ENCODE data around the gene HEXA. TPM values are rescaled to one million over a fixed set of nuclear protein-coding genes. Genes with fewer than 3 reads are reported as not detected.

The HEXA gene
- total RNA-seq, 1 experiment from 2014 or later: 49.7 TPM

DNA sequence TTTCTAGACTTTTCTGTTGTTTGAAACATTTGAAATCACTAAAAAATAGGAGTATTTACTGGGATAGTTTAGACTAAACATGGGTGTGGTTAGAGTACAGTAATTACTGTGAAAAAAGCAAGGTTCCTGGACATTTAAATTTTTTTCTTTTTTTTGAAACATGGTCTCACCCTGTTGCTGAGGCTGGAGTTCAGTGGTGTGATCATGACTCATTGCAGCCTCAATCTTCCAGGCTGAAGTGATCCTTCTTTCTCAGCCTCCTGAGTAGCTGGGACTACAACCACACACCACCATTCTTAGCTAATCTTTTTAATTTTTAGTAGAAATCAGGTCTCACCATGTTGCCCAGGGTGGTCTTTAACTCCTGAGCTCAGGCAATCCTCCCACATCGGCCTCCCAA, 35.4 kb downstream of the HEXA start:
- DNase-seq (ENCODE audit: low spot score) (no peak), ATAC-seq (no peak)
- Mint-ChIP-seq H3K36me3 (peaks cover 2% of the 10 kb centered on the region), H3K27ac (no peak overlapping the region), H3K27me3 (ENCODE audit: low read depth) (no peaks in the 10 kb centered on the region), H3K4me1 (peaks cover 10% of the 10 kb centered on the region), H3K9me3 (no peaks in the 10 kb centered on the region), H3K4me3 (no peak overlapping the region)
- POLR2A ChIA-PET: no interaction called here
- TF ChIP-seq RELA (CRISPR knock-in tag; IDR thresholded peaks at IDR 0.05; ENCODE audit: borderline replicate concordance): no peak
- TF ChIP-seq RORB (CRISPR knock-in tag; IDR thresholded peaks at IDR 0.05): no peak
- no peak for TF ChIP-seq JUN (CRISPR knock-in tag; IDR thresholded peaks at IDR 0.05)
- TF ChIP-seq, protein P1, sequence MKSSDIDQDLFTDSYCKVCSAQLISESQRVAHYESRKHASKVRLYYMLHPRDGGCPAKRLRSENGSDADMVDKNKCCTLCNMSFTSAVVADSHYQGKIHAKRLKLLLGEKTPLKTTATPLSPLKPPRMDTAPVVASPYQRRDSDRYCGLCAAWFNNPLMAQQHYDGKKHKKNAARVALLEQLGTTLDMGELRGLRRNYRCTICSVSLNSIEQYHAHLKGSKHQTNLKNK (CRISPR knock-in tag; IDR thresholded peaks at IDR 0.05): no peak
- TF ChIP-seq OVOL2 (CRISPR knock-in tag; IDR thresholded peaks at IDR 0.05; ENCODE audit: borderline replicate concordance): no peak
- no peak for TF ChIP-seq SOX15 (CRISPR knock-in tag; IDR thresholded peaks at IDR 0.05)
- TF ChIP-seq ZBTB21 (CRISPR knock-in tag; IDR thresholded peaks at IDR 0.05; ENCODE audit: borderline replicate concordance): no peak
- TF ChIP-seq NR3C1 (CRISPR knock-in tag; conservative IDR thresholded peaks at IDR 0.05; ENCODE audit: low read depth): no peak
- no peak for TF ChIP-seq ZNF232 (CRISPR knock-in tag; IDR thresholded peaks at IDR 0.05)
- TF ChIP-seq, protein P2, sequence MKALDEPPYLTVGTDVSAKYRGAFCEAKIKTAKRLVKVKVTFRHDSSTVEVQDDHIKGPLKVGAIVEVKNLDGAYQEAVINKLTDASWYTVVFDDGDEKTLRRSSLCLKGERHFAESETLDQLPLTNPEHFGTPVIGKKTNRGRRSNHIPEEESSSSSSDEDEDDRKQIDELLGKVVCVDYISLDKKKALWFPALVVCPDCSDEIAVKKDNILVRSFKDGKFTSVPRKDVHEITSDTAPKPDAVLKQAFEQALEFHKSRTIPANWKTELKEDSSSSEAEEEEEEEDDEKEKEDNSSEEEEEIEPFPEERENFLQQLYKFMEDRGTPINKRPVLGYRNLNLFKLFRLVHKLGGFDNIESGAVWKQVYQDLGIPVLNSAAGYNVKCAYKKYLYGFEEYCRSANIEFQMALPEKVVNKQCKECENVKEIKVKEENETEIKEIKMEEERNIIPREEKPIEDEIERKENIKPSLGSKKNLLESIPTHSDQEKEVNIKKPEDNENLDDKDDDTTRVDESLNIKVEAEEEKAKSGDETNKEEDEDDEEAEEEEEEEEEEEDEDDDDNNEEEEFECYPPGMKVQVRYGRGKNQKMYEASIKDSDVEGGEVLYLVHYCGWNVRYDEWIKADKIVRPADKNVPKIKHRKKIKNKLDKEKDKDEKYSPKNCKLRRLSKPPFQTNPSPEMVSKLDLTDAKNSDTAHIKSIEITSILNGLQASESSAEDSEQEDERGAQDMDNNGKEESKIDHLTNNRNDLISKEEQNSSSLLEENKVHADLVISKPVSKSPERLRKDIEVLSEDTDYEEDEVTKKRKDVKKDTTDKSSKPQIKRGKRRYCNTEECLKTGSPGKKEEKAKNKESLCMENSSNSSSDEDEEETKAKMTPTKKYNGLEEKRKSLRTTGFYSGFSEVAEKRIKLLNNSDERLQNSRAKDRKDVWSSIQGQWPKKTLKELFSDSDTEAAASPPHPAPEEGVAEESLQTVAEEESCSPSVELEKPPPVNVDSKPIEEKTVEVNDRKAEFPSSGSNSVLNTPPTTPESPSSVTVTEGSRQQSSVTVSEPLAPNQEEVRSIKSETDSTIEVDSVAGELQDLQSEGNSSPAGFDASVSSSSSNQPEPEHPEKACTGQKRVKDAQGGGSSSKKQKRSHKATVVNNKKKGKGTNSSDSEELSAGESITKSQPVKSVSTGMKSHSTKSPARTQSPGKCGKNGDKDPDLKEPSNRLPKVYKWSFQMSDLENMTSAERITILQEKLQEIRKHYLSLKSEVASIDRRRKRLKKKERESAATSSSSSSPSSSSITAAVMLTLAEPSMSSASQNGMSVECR (CRISPR knock-in tag; IDR thresholded peaks at IDR 0.05; ENCODE audit: borderline replicate concordance): no peak
- TF ChIP-seq, protein P3, sequence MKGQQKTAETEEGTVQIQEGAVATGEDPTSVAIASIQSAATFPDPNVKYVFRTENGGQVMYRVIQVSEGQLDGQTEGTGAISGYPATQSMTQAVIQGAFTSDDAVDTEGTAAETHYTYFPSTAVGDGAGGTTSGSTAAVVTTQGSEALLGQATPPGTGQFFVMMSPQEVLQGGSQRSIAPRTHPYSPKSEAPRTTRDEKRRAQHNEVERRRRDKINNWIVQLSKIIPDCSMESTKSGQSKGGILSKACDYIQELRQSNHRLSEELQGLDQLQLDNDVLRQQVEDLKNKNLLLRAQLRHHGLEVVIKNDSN (CRISPR knock-in tag; IDR thresholded peaks at IDR 0.05): no peak
- TF ChIP-seq, protein P4, sequence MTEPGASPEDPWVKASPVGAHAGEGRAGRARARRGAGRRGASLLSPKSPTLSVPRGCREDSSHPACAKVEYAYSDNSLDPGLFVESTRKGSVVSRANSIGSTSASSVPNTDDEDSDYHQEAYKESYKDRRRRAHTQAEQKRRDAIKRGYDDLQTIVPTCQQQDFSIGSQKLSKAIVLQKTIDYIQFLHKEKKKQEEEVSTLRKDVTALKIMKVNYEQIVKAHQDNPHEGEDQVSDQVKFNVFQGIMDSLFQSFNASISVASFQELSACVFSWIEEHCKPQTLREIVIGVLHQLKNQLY (CRISPR knock-in tag; IDR thresholded peaks at IDR 0.05): no peak
- TF ChIP-seq, protein P5, sequence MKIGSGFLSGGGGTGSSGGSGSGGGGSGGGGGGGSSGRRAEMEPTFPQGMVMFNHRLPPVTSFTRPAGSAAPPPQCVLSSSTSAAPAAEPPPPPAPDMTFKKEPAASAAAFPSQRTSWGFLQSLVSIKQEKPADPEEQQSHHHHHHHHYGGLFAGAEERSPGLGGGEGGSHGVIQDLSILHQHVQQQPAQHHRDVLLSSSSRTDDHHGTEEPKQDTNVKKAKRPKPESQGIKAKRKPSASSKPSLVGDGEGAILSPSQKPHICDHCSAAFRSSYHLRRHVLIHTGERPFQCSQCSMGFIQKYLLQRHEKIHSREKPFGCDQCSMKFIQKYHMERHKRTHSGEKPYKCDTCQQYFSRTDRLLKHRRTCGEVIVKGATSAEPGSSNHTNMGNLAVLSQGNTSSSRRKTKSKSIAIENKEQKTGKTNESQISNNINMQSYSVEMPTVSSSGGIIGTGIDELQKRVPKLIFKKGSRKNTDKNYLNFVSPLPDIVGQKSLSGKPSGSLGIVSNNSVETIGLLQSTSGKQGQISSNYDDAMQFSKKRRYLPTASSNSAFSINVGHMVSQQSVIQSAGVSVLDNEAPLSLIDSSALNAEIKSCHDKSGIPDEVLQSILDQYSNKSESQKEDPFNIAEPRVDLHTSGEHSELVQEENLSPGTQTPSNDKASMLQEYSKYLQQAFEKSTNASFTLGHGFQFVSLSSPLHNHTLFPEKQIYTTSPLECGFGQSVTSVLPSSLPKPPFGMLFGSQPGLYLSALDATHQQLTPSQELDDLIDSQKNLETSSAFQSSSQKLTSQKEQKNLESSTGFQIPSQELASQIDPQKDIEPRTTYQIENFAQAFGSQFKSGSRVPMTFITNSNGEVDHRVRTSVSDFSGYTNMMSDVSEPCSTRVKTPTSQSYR (CRISPR knock-in tag; IDR thresholded peaks at IDR 0.05): no peak
- no peak for TF ChIP-seq MXD4 (CRISPR knock-in tag; IDR thresholded peaks at IDR 0.05; ENCODE audit: borderline replicate concordance)
- TF ChIP-seq, protein P6, sequence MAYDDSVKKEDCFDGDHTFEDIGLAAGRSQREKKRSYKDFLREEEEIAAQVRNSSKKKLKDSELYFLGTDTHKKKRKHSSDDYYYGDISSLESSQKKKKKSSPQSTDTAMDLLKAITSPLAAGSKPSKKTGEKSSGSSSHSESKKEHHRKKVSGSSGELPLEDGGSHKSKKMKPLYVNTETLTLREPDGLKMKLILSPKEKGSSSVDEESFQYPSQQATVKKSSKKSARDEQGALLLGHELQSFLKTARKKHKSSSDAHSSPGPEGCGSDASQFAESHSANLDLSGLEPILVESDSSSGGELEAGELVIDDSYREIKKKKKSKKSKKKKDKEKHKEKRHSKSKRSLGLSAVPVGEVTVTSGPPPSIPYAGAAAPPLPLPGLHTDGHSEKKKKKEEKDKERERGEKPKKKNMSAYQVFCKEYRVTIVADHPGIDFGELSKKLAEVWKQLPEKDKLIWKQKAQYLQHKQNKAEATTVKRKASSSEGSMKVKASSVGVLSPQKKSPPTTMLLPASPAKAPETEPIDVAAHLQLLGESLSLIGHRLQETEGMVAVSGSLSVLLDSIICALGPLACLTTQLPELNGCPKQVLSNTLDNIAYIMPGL (CRISPR knock-in tag; IDR thresholded peaks at IDR 0.05): no peak
- TF ChIP-seq JAZF1 (CRISPR knock-in tag; IDR thresholded peaks at IDR 0.05): no peak
- TF ChIP-seq CREB1 (CRISPR knock-in tag; IDR thresholded peaks at IDR 0.05): no peak
- TF ChIP-seq, protein P7, sequence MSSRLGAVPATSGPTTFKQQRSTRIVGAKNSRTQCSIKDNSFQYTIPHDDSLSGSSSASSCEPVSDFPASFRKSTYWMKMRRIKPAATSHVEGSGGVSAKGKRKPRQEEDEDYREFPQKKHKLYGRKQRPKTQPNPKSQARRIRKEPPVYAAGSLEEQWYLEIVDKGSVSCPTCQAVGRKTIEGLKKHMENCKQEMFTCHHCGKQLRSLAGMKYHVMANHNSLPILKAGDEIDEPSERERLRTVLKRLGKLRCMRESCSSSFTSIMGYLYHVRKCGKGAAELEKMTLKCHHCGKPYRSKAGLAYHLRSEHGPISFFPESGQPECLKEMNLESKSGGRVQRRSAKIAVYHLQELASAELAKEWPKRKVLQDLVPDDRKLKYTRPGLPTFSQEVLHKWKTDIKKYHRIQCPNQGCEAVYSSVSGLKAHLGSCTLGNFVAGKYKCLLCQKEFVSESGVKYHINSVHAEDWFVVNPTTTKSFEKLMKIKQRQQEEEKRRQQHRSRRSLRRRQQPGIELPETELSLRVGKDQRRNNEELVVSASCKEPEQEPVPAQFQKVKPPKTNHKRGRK (CRISPR knock-in tag; IDR thresholded peaks at IDR 0.05; ENCODE audit: borderline replicate concordance): no peak
- TF ChIP-seq, protein P8, sequence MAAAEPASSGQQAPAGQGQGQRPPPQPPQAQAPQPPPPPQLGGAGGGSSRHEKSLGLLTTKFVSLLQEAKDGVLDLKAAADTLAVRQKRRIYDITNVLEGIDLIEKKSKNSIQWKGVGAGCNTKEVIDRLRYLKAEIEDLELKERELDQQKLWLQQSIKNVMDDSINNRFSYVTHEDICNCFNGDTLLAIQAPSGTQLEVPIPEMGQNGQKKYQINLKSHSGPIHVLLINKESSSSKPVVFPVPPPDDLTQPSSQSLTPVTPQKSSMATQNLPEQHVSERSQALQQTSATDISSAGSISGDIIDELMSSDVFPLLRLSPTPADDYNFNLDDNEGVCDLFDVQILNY (CRISPR knock-in tag; IDR thresholded peaks at IDR 0.05): no peak
- CTCF ChIA-PET: no interaction called here

All from WTC11 (cell line).